Sigmoid colon (tissue), 4 donors: ENCODE results near the gene GRIK4.

Experiments
- EP300 ChIP-seq, 4 donors: sonication (generic); formaldehyde crosslinking; IDR thresholded peaks; one replicate each; pipeline ENCODE4 v1.6.1; 2017; ENCODE audit warnings: antibody characterized with exemption in 4 of 4
- POLR2A ChIP-seq, 2 donors: fragments of 450-650 bp; IDR thresholded peaks; one replicate each; pipeline ENCODE4 v1.6.1; 2016; ENCODE audit warnings: antibody characterized with exemption in 2 of 2, mild to moderate bottlenecking in 2 of 2, moderate library complexity in 2 of 2
- POLR2AphosphoS5 ChIP-seq, 4 donors: sonication (generic); formaldehyde crosslinking; IDR thresholded peaks; one replicate each; pipeline ENCODE4 v1.6.1; 2017; ENCODE audit warnings: antibody characterized with exemption in 4 of 4
- TF ChIP-seq, protein P1 (sequence below), 4 experiments: fragments of 450-650 bp in 3 of 4; fragments of 200-600 bp in 1 of 4; IDR thresholded peaks; one replicate each; pipeline ENCODE4 v1.5.1; 2016 to 2019; ENCODE audit warnings: antibody characterized with exemption in 4 of 4, mild to moderate bottlenecking in 3 of 4, moderate library complexity in 2 of 4

DNA sequence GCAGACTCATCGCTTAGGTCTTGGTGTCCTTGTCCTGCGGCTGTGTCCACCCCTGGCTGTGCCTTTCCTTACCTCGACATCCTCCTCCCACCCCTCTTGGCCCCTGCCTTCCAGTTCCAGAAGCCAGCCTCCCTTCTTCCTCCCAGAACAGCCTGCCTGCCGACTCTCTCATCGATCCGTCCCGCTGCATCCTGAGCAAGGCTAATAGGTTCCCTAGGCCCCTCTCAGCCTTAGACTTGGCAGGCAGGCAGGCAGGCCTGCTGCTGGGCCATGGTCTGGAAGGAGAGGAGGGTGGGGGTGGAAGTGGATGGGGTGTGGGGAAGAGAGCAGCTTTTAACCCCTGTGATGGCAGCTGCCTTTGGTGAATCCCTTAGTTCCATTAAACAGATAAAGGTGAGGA, 315.6 kb downstream of the GRIK4 start:
- TF ChIP-seq, protein P1, sequence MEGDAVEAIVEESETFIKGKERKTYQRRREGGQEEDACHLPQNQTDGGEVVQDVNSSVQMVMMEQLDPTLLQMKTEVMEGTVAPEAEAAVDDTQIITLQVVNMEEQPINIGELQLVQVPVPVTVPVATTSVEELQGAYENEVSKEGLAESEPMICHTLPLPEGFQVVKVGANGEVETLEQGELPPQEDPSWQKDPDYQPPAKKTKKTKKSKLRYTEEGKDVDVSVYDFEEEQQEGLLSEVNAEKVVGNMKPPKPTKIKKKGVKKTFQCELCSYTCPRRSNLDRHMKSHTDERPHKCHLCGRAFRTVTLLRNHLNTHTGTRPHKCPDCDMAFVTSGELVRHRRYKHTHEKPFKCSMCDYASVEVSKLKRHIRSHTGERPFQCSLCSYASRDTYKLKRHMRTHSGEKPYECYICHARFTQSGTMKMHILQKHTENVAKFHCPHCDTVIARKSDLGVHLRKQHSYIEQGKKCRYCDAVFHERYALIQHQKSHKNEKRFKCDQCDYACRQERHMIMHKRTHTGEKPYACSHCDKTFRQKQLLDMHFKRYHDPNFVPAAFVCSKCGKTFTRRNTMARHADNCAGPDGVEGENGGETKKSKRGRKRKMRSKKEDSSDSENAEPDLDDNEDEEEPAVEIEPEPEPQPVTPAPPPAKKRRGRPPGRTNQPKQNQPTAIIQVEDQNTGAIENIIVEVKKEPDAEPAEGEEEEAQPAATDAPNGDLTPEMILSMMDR (IDR thresholded peaks at IDR 0.05), result no peak
- TF ChIP-seq EP300 (IDR thresholded peaks at IDR 0.05) (no peak), POLR2A (IDR thresholded peaks at IDR 0.05) (no peak), POLR2AphosphoS5 (IDR thresholded peaks at IDR 0.05) (no peak)
